IPS-11a (cell line): ENCODE data around the gene ZNF280B.
"Not testable (repeated sequence)": the region's sequence is repeated elsewhere in the genome, so short reads cannot be mapped to it uniquely, and the experiment has no call there.

Experiments
- H3K4me3 ChIP-seq: one replicate; pipeline ENCODE4 v1.5.1; 2013; ENCODE audit warnings: low read depth, low read length, control low read depth

ZNF280B gene

DNA sequence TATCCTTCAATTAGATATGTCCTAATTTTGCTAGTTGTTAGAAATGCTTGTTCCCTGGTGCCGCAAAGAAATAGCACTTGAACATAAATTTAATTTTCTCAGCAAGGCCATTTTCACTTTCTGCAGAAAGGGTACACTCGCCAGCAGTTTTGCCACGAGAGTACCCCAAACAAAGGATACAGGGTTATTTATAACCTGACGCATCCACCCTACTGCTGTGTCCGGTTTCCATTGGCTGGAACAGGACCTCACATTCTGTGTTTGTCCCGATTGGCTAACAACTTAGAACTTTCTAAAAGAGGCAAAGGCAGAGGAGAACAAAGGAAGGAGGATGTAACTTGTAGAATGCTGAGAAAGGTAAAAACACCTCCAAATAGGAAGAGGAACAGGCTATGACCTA is 1.4 kb upstream of the ZNF280B start:
- H3K4me3 ChIP-seq = not testable (repeated sequence)

- peak overlapping the region; percentile 88 for H3K4me3 ChIP-seq
These were observed 734 bp downstream of the ZNF280B start for GRCh38 chr22:22507743-22508273.

DNA sequence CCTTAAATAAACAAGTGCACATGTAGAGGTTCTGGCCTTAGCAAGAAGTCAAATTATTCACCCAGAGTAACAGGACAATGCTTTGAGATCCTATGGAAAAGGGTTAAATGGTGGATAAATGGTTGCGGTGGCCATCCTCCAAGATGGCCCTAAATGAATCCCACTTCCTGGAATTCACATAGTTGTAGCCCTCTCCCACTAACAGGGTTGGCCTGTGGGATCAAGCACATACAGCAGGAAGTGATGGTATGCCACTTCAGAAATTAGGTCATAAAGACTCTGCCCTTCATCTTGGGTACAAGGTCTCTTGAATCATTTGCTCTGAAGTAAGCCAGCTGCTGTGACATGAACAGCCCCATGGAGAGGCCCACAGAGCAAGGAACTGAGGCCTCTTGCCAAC is 1.8 kb downstream of the ZNF280B start:
- H3K4me3 ChIP-seq = no peak overlapping the region

GRCh38 chr22:22498267-22498666 is 10.3 kb downstream of the ZNF280B start:
- H3K4me3 ChIP-seq = no peak overlapping the region

GRCh38 chr22:22491589-22491988 is 17.0 kb downstream of the ZNF280B start:
- H3K4me3 ChIP-seq = not testable (repeated sequence)

GRCh38 chr22:22488736-22489135 is 19.8 kb downstream of the ZNF280B start:
- no peak overlapping the region for H3K4me3 ChIP-seq

GRCh38 chr22:22487869-22488597 is 20.5 kb downstream of the ZNF280B start:
- no peak overlapping the region for H3K4me3 ChIP-seq

DNA sequence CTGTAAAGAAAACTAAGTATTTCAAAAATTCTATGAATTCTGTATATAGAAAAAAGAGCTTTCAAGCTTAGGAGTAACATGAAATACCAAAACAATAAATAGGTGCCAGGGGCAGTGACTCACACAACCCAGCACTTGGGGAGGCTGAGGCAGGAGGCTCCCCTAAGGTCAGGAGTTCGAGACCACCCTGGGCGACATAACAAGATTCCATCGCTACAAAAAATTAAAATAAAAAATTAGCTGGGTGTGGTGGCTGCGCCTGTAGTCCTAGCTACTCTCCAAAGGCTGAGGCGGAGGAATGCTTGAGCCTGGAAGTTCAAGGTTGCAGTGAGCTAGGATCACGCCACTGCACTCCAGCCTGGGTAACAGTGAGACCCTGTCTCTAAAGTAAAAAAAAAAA is 21.5 kb downstream of the ZNF280B start:
- no peak overlapping the region for H3K4me3 ChIP-seq

- H3K4me3 ChIP-seq = no peak overlapping the region
These were observed 22.2 kb downstream of the ZNF280B start for GRCh38 chr22:22486132-22486899.

DNA sequence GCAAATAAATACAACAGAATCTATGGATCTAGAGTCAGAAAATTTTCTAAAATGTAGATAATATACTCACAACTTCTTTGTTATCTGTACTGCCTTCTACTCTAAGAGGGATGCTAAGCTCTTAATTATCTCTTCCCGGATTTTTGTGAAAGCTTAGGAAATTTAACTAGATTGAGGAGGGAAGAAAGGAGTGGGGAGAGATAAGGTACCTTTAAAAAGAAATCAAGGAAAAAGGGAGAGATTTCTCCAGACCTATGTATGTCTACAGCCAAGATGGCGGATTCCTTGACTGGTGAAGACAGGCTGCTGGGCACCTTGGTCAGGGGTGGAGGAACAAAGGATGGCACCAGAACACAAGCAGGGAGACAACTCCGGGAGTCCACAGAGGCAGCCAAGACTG is 23.0 kb downstream of the ZNF280B start:
- no peak overlapping the region for H3K4me3 ChIP-seq

DNA sequence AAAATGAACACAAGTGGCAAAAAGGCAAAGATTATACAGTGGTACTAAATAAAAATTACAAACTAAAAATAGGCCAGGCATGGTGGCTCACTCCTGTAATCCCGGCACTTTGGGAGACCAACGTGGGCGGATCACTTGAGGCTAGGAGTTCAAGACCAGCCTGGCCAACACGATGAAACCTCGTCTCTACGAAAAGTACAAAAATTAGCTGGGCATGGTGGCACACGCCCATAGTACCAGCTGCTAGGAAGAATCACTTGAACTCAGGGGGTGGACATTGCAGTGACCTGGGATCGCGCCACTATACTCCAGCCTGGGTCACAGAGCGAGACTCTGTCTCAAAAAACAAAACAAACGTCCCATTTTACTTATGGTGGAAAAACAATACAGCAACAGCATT is 24.5 kb downstream of the ZNF280B start:
- no peak overlapping the region for H3K4me3 ChIP-seq

GRCh38 chr22:22480940-22481339 is 27.6 kb downstream of the ZNF280B start:
- no peak overlapping the region for H3K4me3 ChIP-seq

- H3K4me3 ChIP-seq = no peak overlapping the region
These were observed 28.5 kb downstream of the ZNF280B start for GRCh38 chr22:22479999-22480532.

- no peak overlapping the region for H3K4me3 ChIP-seq
These were observed 29.4 kb downstream of the ZNF280B start for GRCh38 chr22:22479116-22479515.

GRCh38 chr22:22478470-22478869 is 30.1 kb downstream of the ZNF280B start:
- H3K4me3 ChIP-seq = no peak overlapping the region

DNA sequence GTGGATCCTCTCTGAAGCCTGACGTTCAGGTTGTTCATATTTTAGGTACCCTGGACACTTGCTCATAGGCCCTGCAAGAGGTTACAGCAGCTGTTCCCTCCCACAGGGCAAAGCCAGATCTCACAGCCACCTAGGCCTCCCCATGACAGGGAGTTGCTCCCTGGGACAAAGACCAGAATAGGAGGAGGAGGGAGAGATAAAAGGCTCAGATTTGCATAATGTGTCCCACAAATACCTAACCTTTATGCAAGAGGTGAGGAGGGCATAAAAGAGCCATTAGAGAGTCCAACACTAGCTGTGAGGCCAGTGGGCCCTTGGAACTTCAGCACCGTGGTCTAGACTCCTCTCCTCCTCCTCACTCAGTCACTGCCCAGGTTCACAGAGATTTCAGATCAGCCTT is 33.8 kb downstream of the ZNF280B start:
- H3K4me3 ChIP-seq = no peak overlapping the region

DNA sequence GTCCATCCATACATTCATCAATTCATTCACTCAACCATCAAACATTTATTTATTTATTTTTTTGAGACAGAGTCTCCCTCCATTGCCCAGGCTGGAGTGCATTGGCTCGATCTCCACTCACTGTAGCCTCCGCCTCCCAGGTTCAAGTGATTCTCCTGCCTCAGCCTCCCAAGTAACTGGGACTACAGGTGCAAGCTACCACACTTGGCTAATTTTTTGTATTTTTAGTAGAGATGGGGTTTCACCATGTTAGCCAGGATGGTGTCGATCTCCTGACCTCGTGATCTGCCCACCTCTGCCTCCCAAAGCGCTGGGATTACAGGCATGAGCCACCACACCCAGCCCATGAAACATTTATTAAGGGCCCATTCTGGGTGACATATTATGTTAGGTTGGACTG is 37.4 kb downstream of the ZNF280B start:
- H3K4me3 ChIP-seq = not testable (repeated sequence)

DNA sequence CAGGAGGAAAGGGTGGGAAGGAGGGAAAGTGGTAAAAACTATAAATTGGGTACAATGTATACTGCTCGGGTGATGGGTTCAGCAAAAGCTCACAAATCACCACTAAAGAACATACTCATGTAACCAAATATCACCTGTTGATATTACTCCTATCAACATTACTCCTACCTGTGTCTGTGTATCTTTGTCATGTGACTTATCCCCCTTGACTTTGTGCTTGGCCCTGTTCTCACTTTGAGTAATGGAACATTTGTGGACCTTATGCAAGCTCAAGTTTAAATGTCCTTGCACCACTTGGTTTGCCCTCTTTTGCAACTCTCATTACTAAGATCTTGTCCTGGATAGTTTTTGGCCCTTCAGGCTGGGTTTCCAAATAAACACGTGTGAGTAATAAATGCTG is 39.0 kb downstream of the ZNF280B start:
- H3K4me3 ChIP-seq = no peak overlapping the region

DNA sequence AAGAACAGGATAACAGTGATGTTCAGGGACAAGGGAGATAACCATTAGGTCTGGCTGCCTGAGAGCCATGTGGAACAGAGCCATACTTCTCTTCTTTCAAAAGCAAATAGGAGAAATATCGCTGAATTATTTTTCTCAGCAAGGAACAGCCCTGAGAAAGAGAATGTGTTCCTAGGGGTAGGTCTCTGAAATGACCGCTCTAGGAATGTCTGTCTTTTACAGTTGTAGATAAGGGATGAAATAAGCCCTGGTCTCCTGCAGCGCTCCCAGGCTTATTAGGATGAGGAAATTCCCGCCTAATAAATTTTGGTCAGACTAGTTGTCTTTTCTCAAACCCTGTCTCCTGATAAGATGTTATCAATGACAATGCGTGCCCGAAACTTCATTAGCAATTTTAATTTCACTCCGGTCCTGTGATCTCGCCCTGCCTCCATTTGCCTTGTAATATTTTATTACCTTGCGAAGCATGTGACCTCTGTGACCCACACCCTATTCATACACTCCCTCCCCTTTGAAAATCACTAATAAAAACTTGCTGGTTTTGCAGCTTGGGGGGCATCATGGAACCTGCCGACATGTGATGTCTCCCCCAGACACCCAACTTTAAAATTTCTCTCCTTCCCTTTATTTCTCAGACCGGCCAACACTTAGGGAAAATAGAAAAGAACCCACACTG is 39.6 kb downstream of the ZNF280B start:
- H3K4me3 ChIP-seq = not testable (repeated sequence)

GRCh38 chr22:22467112-22467511 is 41.4 kb downstream of the ZNF280B start:
- H3K4me3 ChIP-seq = no peak overlapping the region

GRCh38 chr22:22465782-22466181 is 42.8 kb downstream of the ZNF280B start:
- H3K4me3 ChIP-seq = no peak overlapping the region
